Epidermal melanocyte (primary cell): ENCODE data around the gene KSR2.
"Not testable (repeated sequence)": the region's sequence is repeated elsewhere in the genome, so short reads cannot be mapped to it uniquely, and the experiment has no call there.

Experiments used
- DNase-seq: peaks from one replicate; pipeline ENCODE4 v3.0.0; 2011; ENCODE audit warnings: low spot score; ENCODE audit not compliant: insufficient read length

KSR2 gene

DNA sequence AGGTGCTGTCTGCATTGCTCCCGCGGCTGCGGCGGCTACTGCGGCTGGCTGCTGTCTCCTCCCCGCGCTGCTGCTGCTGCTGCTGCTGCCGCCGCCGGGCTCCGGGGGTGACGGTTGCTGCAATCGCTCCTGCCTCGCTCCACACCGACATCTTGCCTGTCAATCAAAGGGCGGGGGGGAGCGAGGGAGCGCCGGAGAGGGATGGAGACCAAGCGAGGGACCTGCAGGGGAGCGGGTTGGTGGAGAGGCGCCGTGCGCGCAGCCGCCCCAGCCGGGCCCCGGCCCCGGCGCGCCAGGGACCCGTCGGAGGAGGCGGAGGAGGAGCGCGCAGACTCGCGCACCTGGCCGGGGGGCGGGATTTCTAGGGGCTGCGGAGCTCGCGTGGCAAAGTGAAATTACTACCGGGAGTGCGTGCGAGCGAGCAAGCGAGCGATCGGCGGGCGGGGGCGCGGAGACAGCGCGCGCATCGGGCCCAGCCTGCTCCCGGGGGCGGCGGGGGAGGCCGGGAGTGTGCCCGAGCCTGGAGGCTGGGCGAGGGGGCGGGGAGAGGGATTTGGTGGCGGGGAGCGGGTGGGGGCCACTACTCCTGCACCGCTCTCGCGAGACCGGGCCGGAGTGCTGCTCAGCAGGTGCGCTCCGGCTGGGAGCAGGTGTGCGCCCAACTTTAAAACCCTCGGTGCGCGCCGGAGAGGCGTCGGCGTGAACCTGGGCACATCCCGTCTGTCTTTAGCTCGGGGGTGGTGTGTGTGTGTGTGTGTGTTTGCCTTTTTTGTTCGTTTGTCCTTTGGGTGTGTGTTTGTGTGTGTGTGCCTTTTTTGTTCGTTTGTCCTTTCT, at the start of gene KSR2:
Gene KSR2, minus strand, starts transcription at position 165 of the 834 bp plus-strand sequence. CDS start 735 bp downstream, outside the sequence.
- no peak for DNase-seq

DNA sequence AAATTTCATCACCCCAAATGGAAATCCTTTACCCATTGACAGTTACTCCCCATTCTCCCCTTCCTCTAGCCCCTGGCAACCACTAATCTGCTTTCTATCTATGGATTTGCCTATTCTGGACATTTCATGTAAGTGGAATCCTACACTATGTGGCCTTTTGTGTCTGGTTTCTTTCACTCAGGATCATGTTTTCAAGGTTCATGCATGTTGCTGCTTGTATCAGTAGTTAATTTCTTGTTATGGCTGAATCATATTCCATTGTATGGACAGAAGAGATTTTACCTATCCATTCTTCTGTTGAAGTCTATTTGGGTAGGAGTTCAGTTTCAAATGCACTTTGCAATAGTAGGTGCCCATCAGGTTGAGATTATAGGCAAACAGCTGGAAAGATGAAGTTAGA, 49.1 kb upstream of the KSR2 start:
- no peak for DNase-seq

DNA sequence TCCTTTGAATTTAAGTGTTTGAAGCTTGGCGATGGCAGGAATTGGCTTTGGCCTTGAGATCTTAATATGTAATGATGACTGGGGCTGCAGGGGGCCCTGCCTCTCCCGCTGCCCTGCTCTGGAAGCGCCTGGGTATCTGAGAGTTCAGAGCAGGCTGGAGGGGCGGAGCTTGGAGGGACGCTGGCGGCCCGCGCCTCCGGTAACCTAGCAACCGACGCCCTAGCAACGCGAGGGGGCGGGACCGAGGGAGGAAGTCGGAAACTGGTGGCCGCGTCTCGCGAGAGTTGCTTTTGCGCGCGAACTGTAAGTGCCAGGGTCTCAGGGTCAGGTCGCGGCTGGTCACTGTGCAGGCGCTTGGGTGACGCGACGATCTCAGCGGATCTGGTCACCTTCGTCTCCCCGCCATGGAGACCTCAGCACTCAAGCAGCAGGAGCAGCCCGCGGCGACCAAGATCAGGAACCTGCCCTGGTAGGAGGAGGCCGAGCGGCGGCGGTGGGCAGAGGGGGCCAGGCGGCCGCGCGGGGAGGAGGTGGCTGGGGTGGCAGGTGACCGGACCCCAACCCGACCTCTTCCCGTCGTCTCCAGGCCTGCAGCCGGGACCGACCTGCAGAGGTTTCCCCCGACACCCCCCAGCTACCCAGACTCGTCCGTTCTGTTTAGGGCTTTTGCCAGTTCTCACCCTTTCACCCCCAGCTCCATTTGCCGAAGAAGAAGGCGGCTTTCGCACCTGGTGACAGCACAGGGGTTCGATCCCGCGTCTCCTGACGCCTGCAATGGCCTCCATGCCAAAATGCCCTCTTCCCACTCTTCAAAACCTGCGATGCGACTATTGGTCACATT, 47.9 kb upstream of the KSR2 start, which contains the start of gene RFC5:
Gene RFC5, plus strand, starts transcription at position 280 of the 841 bp plus-strand sequence. Its CDS starts 125 bp downstream, at position 405.
- peak; percentile 90 for DNase-seq

DNA sequence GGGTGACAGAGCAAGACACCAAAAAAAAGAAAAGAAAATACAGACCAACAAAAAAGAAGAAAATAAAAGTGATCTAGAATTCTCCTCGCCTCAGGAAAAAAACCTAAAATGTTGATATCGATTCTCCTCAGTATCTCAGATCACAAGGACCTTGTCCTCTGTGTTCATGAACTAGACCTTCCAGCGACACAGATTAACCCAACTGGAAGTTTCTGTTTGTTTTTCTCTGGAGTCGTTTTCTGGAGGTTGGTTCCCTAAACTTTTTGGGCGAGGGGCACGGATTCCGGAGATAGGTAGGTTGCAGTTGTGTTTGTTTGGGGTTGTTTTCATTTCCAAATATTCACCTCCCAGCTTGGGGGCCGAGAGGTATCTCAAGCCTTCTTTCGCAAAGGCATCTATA, 47.2 kb upstream of the KSR2 start:
- no peak for DNase-seq

DNA sequence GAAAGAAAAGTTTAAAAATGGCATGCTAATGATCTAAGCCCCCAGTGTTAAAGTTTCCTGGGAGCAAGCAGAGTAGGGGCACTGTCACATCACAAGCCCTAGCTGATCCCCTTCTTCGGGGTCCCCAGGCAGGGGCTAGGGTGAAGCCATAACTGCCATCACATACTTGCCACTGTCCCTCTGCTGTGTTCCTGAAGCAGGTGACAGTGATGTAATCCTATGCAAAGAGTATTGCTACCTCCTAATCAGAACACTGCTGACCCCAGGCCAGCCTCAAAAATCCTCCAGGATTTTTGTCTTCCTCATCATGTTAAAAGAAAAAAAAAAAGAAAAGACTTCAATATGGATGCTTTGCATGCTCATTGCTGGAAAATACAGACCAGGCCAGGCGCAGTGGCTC, 46.5 kb upstream of the KSR2 start:
- no peak for DNase-seq

DNA sequence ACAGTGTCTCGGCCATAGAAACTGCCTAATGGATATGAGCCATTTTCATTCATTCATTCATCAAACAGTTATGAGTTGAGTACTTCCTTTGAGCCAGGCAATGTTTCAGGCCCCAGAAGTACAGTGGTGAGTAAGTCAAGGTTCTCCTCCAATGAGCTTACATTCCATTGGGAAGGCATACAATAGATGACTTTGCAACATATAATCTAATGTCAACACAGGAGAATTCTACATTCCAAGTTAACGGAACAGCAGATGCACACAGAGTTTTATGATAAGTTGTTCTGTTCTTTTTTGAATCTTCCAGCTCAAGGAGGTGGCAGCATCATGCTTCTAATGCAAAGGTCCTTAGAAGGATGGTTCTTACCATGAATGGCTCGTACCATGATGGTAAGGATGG, 44.5 kb upstream of the KSR2 start:
- DNase-seq, result no peak

DNA sequence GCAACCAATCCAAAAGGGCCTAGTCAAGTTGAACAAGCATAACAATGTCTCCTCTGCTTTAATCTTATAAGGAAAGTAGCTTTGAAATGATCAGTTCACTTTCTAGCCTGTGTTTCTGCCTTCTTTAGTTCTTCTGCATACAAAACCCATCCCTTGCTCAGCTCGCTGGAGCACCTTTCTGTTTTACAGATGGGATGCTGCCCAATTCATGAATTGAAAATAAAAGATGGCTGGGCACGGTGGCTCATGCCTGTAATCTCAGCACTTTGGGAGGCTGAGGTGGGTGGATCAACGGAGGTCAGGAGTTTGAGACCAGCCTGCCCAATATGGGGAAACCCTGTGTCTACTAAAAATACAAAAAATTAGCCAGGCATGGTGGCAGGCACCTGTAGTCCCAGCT, 43.2 kb upstream of the KSR2 start:
- DNase-seq, result no peak

DNA sequence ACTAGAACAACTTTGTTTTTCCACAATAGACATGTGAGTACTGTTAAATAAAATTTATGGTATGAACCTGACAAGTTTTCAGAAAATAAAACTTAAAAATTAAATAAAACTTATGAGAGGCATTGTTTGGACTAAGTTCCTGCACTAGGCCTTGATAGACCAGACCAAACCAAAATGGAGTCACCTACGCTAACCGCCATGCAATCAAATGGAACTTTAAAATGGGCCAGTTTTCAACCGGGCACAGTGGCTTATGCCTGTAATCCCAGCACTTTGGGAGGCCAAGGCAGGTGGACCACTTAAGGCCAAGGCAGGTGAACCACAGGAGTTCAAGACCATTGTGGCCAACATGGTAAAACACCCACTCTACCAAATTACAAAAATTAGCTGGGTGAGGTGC, 42.6 kb upstream of the KSR2 start:
- DNase-seq, result no peak

DNA sequence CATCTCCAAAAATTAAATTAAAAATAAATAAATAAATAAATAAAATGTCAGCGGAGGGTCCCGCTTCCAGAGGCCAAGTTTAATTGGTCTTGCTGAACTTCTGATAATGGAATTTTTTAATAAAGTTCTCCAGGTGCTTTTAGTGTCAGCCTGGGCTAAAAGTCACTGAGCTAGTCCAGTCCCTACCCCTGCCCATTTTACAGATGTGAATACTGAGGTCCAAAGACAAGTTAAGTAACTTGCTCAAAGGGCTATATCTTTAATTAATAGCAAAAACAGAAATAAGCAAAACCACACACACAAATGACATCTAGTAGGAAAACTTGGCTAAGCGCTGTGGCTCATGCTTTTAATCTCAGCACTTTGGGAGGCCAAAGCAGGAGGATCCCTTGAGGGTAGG, 42.1 kb upstream of the KSR2 start:
- no peak for DNase-seq

DNA sequence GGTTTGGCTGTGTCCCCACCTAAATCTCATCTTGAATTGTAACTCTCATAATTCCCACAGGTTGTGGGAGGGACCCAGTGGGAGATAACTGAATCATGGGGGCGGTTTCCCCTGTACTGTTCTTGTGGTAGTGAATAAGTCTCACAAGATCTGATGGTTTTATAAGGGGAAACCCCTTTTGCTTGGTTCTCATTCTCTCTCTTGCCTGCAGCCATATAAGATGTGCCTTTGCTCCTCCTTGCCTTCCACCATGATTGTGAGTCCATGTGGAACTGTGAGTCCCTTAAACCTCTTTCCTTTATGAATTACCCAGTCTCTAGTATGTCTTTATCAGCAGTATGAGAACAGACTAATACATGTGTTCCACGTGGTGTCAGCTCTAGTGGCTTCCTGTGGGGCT, 31.0 kb upstream of the KSR2 start:
- DNase-seq, result not testable (repeated sequence)

DNA sequence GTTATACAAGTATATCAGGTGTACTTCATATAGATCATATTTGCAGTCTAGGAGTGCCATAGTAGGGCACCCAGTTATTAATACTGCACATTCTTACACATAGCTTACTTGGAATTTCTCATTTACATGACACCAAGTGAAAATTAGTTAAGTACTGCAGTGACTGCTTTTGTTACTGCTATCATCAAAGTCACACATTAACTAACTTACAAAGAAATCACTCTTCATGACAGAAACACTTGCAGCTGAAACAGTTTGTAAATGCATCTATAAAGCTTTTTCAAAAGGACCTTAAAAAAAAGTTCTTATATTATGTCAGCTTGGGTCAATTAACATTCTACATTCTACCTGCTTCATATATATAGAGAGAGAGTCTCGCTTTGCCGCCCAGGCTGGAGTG, 29.9 kb upstream of the KSR2 start:
- no peak for DNase-seq

DNA sequence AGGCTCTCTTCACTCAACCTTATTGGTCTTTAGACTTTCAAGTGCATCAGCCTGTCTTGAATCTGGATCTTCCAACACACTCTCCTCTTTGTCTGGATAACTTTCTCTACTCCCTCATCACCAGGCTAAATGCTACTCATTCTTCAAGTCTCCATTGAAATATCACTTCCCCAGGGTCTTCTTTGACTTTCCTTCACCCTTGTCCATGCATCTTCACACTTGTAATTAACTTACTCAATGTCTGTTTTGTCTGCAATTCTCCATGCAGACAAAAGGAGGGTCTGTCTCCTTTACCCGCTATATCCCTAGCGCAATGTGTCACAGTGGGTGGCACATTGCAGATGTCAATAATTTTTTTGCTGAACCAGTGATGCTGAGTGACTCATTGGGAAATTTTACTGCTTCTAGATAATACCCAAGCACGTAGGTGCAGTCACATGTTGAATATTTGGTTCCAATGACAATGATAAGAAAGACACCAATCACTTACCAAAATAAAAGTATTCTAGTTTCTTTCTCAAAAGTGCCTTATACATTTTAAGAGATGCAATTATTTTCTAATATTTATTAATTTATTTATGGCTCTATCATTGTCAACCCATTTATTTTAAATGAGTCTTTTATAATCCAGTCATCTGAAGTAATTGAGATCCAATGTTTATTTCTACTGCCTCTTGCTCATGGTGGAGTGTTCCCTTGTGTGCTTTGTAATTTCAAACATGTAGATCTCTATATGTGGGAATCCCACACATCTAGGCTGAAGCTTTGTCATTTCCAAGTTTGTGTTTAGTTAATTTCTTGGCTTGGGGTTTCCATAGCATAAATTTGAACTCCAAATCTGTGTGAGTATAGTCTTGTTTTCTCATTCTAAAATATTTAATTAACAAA, 26.0 kb upstream of the KSR2 start:
- DNase-seq, result no peak

DNA sequence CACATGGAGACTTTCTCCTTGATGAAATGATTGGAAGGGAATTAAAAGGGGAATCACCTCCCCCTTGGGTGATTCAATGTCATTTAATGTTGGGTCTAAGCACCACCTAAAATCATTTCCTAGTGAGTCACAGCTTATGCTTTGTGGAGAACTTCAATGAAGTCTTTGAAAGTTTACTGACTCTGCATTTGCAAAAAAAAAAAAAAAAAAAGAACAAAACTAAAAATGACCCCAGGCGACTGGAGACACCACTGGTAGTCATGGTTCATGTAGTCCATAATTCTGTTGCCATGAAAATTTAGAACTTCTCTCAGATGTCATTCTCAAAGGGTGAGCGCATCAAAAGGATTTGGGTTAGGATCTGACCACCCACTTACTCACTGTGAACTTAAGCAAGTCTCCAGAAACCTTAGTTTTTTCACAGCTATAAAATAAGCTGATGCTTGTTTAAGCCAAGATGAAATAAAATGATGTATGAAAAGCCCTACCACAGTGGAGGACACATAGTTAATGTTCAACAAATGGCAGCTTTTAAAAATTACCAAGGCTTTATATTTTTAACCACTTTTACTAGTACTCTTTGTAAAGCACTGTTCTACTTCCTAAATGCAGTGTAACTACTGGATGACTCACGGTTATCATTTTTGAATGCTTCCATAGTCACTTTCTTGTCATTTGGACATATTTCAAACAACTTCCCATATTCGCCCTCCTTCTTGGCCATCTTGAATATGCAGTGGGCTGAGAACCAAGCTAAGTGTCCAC, 18.1 kb upstream of the KSR2 start:
- DNase-seq, result peak; percentile 23

DNA sequence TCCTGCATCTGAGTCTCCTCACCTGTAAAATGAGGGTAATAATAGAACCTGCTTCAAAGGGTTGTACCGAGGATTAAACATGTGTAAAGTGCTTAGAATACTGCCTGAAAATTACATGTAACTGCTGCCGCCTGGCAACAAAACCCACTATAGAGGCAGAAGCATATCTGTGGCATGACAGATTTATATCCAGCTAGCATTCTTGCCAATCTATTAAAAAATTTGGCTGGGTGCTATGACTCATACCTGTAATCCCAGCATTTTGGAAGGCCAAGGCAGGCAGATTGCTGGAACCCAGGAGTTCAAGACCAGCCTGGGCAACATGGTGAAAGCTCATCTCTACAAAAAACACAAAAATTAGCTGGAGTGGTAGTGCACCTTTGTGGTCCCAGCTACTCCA, 16.4 kb upstream of the KSR2 start:
- DNase-seq, result no peak

DNA sequence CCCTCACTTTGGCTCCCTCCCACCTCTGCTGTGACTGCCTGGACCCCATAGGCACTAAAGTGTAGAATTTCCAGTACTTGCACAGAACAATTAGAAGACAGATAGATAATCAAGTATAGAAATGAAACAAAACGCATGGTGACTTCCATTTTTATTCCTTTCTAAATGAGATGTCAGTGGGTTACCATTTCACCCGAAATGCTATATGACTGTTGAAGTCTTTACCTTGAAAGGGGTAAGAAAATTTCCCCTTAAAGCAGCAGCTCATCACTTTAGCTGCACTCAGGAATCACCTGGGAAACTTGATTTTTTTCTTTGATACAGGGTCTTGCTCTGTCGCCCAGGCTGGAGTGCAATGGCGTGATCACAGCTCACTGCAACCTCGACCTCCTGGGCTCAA, 12.5 kb upstream of the KSR2 start:
- no peak for DNase-seq

DNA sequence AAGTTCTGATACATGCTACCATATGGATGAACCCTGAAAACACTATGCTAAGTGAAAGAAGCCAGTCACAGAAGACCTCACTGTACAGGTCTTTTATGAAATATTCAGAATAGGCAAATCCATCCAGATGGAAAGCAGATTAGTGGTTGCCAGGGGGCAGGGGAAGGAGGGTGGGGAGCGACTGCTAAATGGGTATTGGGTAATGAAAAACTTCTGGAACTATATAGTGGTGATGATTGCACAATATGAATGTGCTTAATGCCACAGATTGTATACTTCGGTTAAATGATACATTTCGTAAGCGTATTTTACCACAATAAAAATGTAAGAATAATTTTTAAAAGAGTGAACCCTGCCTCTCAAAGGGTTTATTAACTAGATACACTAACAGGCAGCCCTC, 11.8 kb upstream of the KSR2 start:
- DNase-seq, result no peak

DNA sequence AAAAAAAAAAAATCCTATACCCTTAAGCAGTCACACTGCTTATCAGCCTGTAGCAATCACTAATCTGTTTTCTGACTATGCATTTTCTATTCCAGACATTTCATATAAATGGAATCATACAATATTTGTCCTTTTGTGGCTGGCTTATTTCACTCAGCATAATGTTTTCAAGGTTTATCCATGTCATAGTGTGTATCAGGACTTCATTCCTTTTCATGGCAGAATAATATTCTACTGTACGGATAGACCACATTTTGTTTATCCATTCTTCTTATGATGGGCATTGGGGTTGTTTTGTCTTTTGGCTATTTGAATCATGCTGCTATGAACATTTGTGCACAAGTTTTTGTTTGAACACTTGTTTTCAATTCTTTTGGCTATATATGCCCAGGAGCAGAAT, 8.6 kb upstream of the KSR2 start:
- no peak for DNase-seq

DNA sequence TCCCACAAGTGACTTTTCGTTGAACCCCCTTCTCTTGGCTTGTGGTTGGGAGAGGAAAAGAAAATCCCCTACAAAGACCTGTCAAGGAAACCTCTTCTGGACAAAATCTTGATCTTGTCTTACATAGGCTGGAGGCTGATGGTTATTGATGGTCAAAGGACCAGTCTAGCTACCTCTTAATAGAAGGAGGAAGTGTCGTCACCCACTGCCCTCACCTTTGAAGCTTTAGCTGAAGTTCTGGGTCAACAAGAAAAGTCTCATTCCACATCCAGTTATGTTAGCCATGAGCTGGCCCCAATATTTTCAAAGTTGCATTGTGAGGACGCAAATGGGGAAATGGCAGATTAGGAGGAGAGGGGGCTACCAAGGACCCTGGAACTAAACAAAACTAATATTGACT, 6.2 kb upstream of the KSR2 start:
- no peak for DNase-seq

DNA sequence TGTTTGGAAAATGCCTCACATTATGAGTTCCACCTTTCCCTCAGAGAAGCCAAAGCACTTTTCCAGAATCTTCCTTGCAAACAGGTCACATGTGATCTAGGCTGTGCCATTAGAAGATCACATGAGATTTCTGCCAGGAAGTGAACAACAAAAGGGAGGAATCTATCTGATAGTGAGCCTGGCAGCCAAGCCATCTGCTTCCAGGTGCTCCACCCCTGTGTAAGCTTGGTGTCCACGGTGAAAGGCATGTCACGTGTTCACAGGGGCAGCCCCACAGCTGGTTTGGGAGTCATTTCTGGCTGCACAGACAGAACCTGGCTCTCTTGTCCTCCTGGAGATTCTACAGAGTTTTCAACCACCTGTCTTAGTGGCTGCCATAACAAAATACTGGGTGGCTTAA, 3.5 kb upstream of the KSR2 start:
- no peak for DNase-seq

DNA sequence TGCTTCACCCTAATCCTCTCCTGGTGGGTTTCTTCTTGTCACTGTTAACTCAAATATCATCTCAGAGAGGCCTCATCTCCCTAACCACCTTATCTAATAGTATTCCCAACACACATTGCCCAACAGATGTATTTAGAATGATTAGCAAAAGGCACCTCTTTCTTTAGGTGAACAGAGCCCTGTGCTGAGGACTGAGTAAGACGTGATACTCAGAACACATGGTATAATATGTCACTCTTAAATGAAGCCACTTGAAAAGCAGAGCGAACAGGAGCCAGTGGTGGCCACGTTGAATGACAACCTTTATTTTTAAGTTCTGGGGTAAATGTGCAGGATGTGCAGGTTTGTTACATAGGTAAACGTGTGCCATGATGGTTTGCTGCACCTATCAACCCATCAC, 1.5 kb upstream of the KSR2 start:
- no peak for DNase-seq
